Loucy (cell line): Measurements from ENCODE around the gene DBN1.

Source experiments
- EZH2phosphoT487 ChIP-seq: fragments of 200-600 bp; IDR thresholded peaks from 2 replicates; pipeline ENCODE4 v1.6.1; 2018; ENCODE audit warnings: antibody characterized with exemption, mild to moderate bottlenecking, moderate library complexity, borderline replicate concordance
- TF ChIP-seq, protein P1 (sequence below): fragments of 200-600 bp; sonication (generic); conservative IDR thresholded peaks from 2 replicates; pipeline ENCODE4 v1.5.1; 2014; ENCODE audit warnings: mild to moderate bottlenecking, antibody characterized with exemption, low read length

DNA sequence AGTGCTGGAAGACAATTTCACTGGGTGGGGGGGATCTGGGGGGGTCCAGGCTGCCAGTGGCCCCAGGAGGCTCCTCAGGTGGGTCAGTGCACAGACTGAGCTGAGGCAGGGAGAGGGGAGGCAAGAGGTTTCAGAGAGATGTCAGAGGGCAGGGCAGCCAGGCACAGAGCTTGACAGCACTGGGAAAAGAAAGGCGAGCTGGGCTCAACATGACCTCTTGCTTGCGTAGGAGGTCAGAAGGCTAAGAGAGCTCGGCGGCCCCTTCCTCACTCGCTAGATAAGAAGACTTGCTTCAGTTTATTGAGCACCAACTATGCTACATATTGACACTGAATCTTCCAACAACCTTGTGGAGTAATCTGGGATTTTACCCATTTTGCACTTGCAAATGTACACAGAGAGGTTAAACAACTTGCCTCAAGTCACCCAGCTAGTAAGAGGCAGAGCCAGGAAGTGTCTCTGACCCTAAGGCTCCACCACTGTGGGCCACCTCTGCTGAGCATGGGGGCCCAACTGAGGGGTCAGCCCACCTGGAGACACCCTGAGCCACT lies 20.4 kb upstream of the DBN1 start:
- TF ChIP-seq, protein P1, sequence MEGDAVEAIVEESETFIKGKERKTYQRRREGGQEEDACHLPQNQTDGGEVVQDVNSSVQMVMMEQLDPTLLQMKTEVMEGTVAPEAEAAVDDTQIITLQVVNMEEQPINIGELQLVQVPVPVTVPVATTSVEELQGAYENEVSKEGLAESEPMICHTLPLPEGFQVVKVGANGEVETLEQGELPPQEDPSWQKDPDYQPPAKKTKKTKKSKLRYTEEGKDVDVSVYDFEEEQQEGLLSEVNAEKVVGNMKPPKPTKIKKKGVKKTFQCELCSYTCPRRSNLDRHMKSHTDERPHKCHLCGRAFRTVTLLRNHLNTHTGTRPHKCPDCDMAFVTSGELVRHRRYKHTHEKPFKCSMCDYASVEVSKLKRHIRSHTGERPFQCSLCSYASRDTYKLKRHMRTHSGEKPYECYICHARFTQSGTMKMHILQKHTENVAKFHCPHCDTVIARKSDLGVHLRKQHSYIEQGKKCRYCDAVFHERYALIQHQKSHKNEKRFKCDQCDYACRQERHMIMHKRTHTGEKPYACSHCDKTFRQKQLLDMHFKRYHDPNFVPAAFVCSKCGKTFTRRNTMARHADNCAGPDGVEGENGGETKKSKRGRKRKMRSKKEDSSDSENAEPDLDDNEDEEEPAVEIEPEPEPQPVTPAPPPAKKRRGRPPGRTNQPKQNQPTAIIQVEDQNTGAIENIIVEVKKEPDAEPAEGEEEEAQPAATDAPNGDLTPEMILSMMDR: no peak
- TF ChIP-seq EZH2phosphoT487: no peak
